Esophagus muscularis mucosa (tissue), 3 donors: ENCODE results near the gene PSG11.
"Not testable (repeated sequence)": the region's sequence is repeated elsewhere in the genome, so short reads cannot be mapped to it uniquely, and the experiment has no call there.

Experiments used
- CTCF ChIP-seq, 3 experiments: fragments of 200-600 bp in 2 of 3; fragments of 450-650 bp in 1 of 3; sonication (generic) in 2 of 3; IDR thresholded peaks; one replicate each; pipeline ENCODE4 v1.5.1; 2017 to 2019; ENCODE audit warnings: antibody characterized with exemption in 3 of 3, mild to moderate bottlenecking in 2 of 3, moderate library complexity in 1 of 3
- POLR2A ChIP-seq: fragments of 450-650 bp; IDR thresholded peaks from one replicate; pipeline ENCODE4 v1.6.1; 2017; ENCODE audit warnings: antibody characterized with exemption, moderate library complexity, mild to moderate bottlenecking, low read depth
- POLR2AphosphoS5 ChIP-seq, 2 donors: sonication (generic); formaldehyde crosslinking; IDR thresholded peaks; one replicate each; pipeline ENCODE4 v1.6.1; 2017; ENCODE audit warnings: antibody characterized with exemption in 2 of 2

GRCh38 chr19:43059482-43059881, 33.2 kb upstream of the PSG11 start:
- not testable (repeated sequence) for TF ChIP-seq CTCF (IDR thresholded peaks at IDR 0.05); POLR2A; POLR2AphosphoS5 (IDR thresholded peaks at IDR 0.05)
